ENCODE data around the gene OLFML1. TPM values are rescaled to one million over a fixed set of nuclear protein-coding genes. Genes with fewer than 3 reads are reported as not detected.

Gene OLFML1
- polyA plus RNA-seq, 4 donors: 0.81 to 7.7 (median 2.5) TPM; not detected in 1

- Histone ChIP-seq H3K4me3 (ENCODE audit: low read depth in 1 of 3, low read length in 3 of 3) (no peak overlapping the region), H3K4me1 (ENCODE audit: control insufficient read depth in 3 of 3, insufficient read depth in 2 of 3, low read depth in 1 of 3, low read length in 2 of 3) (no peaks in the 10 kb centered on the region), H3K27me3 (ENCODE audit: control insufficient read depth in 3 of 3, insufficient read depth in 3 of 3, low read length in 3 of 3) (no peaks in the 10 kb centered on the region), H3K9me3 (ENCODE audit: control insufficient read depth in 2 of 2, insufficient read depth in 1 of 2, low read depth in 1 of 2, low read length in 1 of 2) (no peaks in the 10 kb centered on the region), H3K27ac (ENCODE audit: low read depth in 1 of 3, low read length in 2 of 3) (no peak overlapping the region), H3K36me3 (ENCODE audit: control insufficient read depth in 3 of 3, insufficient read depth in 2 of 3, low read depth in 1 of 3, low read length in 3 of 3) (no peaks in the 10 kb centered on the region)
- DNase-seq (no peak), FAIRE-seq (no peak)
- WGBS, 3 donors: 81 to 94% (median 92%) methylated on average over 5 of the region's 5 CpGs
These were observed 39.7 kb upstream of the OLFML1 start for GRCh38 chr11:7445564-7445963.

GRCh38 chr11:7448201-7448600 lies 37.1 kb upstream of the OLFML1 start:
- WGBS, 3 donors: 91 to 96% (median 93%) methylated on average over 12 of the region's 12 CpGs
- Histone ChIP-seq H3K27me3 (ENCODE audit: control insufficient read depth in 3 of 3, insufficient read depth in 3 of 3, low read length in 3 of 3) (no peaks in the 10 kb centered on the region), H3K4me1 (ENCODE audit: control insufficient read depth in 3 of 3, insufficient read depth in 2 of 3, low read depth in 1 of 3, low read length in 2 of 3) (no peaks in the 10 kb centered on the region), H3K4me3 (ENCODE audit: low read depth in 1 of 3, low read length in 3 of 3) (no peak overlapping the region), H3K9me3 (ENCODE audit: control insufficient read depth in 2 of 2, insufficient read depth in 1 of 2, low read depth in 1 of 2, low read length in 1 of 2) (no peaks in the 10 kb centered on the region), H3K27ac (ENCODE audit: low read depth in 1 of 3, low read length in 2 of 3) (no peak overlapping the region), H3K36me3 (ENCODE audit: control insufficient read depth in 3 of 3, insufficient read depth in 2 of 3, low read depth in 1 of 3, low read length in 3 of 3) (no peaks in the 10 kb centered on the region)
- DNase-seq (no peak), FAIRE-seq (no peak)

GRCh38 chr11:7449211-7449840 lies 36.0 kb upstream of the OLFML1 start:
- WGBS, 3 donors: 78 to 90% (median 85%) methylated on average over 3 of the region's 3 CpGs
- H3K9me3 ChIP-seq (ENCODE audit: control insufficient read depth in 2 of 2, insufficient read depth in 1 of 2, low read depth in 1 of 2, low read length in 1 of 2): no peaks in the 10 kb centered on the region
- FAIRE-seq (no peak), DNase-seq (peak; percentile 40 to 54)
- H3K27ac ChIP-seq (ENCODE audit: low read depth in 1 of 3, low read length in 2 of 3): no peak overlapping the region
- no peak overlapping the region for H3K4me3 ChIP-seq (ENCODE audit: low read depth in 1 of 3, low read length in 3 of 3)
- no peaks in the 10 kb centered on the region for H3K36me3 ChIP-seq (ENCODE audit: control insufficient read depth in 3 of 3, insufficient read depth in 2 of 3, low read depth in 1 of 3, low read length in 3 of 3)
- no peaks in the 10 kb centered on the region for H3K27me3 ChIP-seq (ENCODE audit: control insufficient read depth in 3 of 3, insufficient read depth in 3 of 3, low read length in 3 of 3)
- no peaks in the 10 kb centered on the region for H3K4me1 ChIP-seq (ENCODE audit: control insufficient read depth in 3 of 3, insufficient read depth in 2 of 3, low read depth in 1 of 3, low read length in 2 of 3)

- Histone ChIP-seq H3K36me3 (ENCODE audit: control insufficient read depth in 3 of 3, insufficient read depth in 2 of 3, low read depth in 1 of 3, low read length in 3 of 3) (no peaks in the 10 kb centered on the region), H3K9me3 (ENCODE audit: control insufficient read depth in 2 of 2, insufficient read depth in 1 of 2, low read depth in 1 of 2, low read length in 1 of 2) (no peaks in the 10 kb centered on the region), H3K27me3 (ENCODE audit: control insufficient read depth in 3 of 3, insufficient read depth in 3 of 3, low read length in 3 of 3) (no peaks in the 10 kb centered on the region), H3K27ac (ENCODE audit: low read depth in 1 of 3, low read length in 2 of 3) (no peak overlapping the region), H3K4me1 (ENCODE audit: control insufficient read depth in 3 of 3, insufficient read depth in 2 of 3, low read depth in 1 of 3, low read length in 2 of 3) (no peaks in the 10 kb centered on the region), H3K4me3 (ENCODE audit: low read depth in 1 of 3, low read length in 3 of 3) (no peak overlapping the region)
- DNase-seq: no peak
- no peak for FAIRE-seq
- 73 to 82% (median 81%) methylated on average over 4 of the region's 4 CpGs for WGBS, 3 donors
These were observed 35.5 kb upstream of the OLFML1 start for GRCh38 chr11:7449841-7450214.

GRCh38 chr11:7450836-7451235 lies 34.5 kb upstream of the OLFML1 start:
- WGBS, 3 donors: 83 to 91% (median 85%) methylated on average over 3 of the region's 3 CpGs
- no peak for DNase-seq
- H3K4me3 ChIP-seq (ENCODE audit: low read depth in 1 of 3, low read length in 3 of 3): no peak overlapping the region
- no peaks in the 10 kb centered on the region for H3K9me3 ChIP-seq (ENCODE audit: control insufficient read depth in 2 of 2, insufficient read depth in 1 of 2, low read depth in 1 of 2, low read length in 1 of 2)
- no peak for FAIRE-seq
- H3K27ac ChIP-seq (ENCODE audit: low read depth in 1 of 3, low read length in 2 of 3): no peak overlapping the region
- H3K27me3 ChIP-seq (ENCODE audit: control insufficient read depth in 3 of 3, insufficient read depth in 3 of 3, low read length in 3 of 3): no peaks in the 10 kb centered on the region
- no peaks in the 10 kb centered on the region for H3K4me1 ChIP-seq (ENCODE audit: control insufficient read depth in 3 of 3, insufficient read depth in 2 of 3, low read depth in 1 of 3, low read length in 2 of 3)
- H3K36me3 ChIP-seq (ENCODE audit: control insufficient read depth in 3 of 3, insufficient read depth in 2 of 3, low read depth in 1 of 3, low read length in 3 of 3): no peaks in the 10 kb centered on the region

- DNase-seq: no peak
- no peaks in the 10 kb centered on the region for H3K27me3 ChIP-seq (ENCODE audit: control insufficient read depth in 3 of 3, insufficient read depth in 3 of 3, low read length in 3 of 3)
- H3K4me1 ChIP-seq (ENCODE audit: control insufficient read depth in 3 of 3, insufficient read depth in 2 of 3, low read depth in 1 of 3, low read length in 2 of 3): no peaks in the 10 kb centered on the region
- WGBS, 3 donors: 75 to 86% (median 78%) methylated on average over 3 of the region's 3 CpGs
- FAIRE-seq: no peak
- no peak overlapping the region for H3K27ac ChIP-seq (ENCODE audit: low read depth in 1 of 3, low read length in 2 of 3)
- H3K4me3 ChIP-seq (ENCODE audit: low read depth in 1 of 3, low read length in 3 of 3): no peak overlapping the region
- no peaks in the 10 kb centered on the region for H3K9me3 ChIP-seq (ENCODE audit: control insufficient read depth in 2 of 2, insufficient read depth in 1 of 2, low read depth in 1 of 2, low read length in 1 of 2)
- H3K36me3 ChIP-seq (ENCODE audit: control insufficient read depth in 3 of 3, insufficient read depth in 2 of 3, low read depth in 1 of 3, low read length in 3 of 3): no peaks in the 10 kb centered on the region
These were observed 33.8 kb upstream of the OLFML1 start for GRCh38 chr11:7451520-7451919.

GRCh38 chr11:7451952-7452494 lies 33.3 kb upstream of the OLFML1 start:
- Histone ChIP-seq H3K27ac (ENCODE audit: low read depth in 1 of 3, low read length in 2 of 3) (no peak overlapping the region), H3K27me3 (ENCODE audit: control insufficient read depth in 3 of 3, insufficient read depth in 3 of 3, low read length in 3 of 3) (no peaks in the 10 kb centered on the region), H3K9me3 (ENCODE audit: control insufficient read depth in 2 of 2, insufficient read depth in 1 of 2, low read depth in 1 of 2, low read length in 1 of 2) (no peaks in the 10 kb centered on the region), H3K4me1 (ENCODE audit: control insufficient read depth in 3 of 3, insufficient read depth in 2 of 3, low read depth in 1 of 3, low read length in 2 of 3) (no peaks in the 10 kb centered on the region), H3K36me3 (ENCODE audit: control insufficient read depth in 3 of 3, insufficient read depth in 2 of 3, low read depth in 1 of 3, low read length in 3 of 3) (no peaks in the 10 kb centered on the region), H3K4me3 (ENCODE audit: low read depth in 1 of 3, low read length in 3 of 3) (no peak overlapping the region)
- no peak for FAIRE-seq
- no peak for DNase-seq
- 74 to 94% (median 85%) methylated on average over 1 of the region's 1 CpG for WGBS, 3 donors

- Histone ChIP-seq H3K36me3 (ENCODE audit: control insufficient read depth in 3 of 3, insufficient read depth in 2 of 3, low read depth in 1 of 3, low read length in 3 of 3) (no peaks in the 10 kb centered on the region), H3K27me3 (ENCODE audit: control insufficient read depth in 3 of 3, insufficient read depth in 3 of 3, low read length in 3 of 3) (no peaks in the 10 kb centered on the region), H3K4me1 (ENCODE audit: control insufficient read depth in 3 of 3, insufficient read depth in 2 of 3, low read depth in 1 of 3, low read length in 2 of 3) (no peaks in the 10 kb centered on the region), H3K9me3 (ENCODE audit: control insufficient read depth in 2 of 2, insufficient read depth in 1 of 2, low read depth in 1 of 2, low read length in 1 of 2) (no peaks in the 10 kb centered on the region), H3K27ac (ENCODE audit: low read depth in 1 of 3, low read length in 2 of 3) (no peak overlapping the region), H3K4me3 (ENCODE audit: low read depth in 1 of 3, low read length in 3 of 3) (no peak overlapping the region)
- WGBS, 3 donors: 50 to 65% (median 61%) methylated on average over 2 of the region's 2 CpGs
- DNase-seq: no peak
- FAIRE-seq: no peak
These were observed 30.5 kb upstream of the OLFML1 start for GRCh38 chr11:7454854-7455253.

GRCh38 chr11:7457211-7457610 lies 28.1 kb upstream of the OLFML1 start:
- WGBS, 3 donors: 68 to 76% (median 71%) methylated on average over 1 of the region's 1 CpG

More at GRCh38 chr11:7457211-7457610, 28.1 kb upstream of the OLFML1 start:
- no peaks in the 10 kb centered on the region for H3K4me1 ChIP-seq (ENCODE audit: control insufficient read depth in 3 of 3, insufficient read depth in 2 of 3, low read depth in 1 of 3, low read length in 2 of 3)
- H3K36me3 ChIP-seq (ENCODE audit: control insufficient read depth in 3 of 3, insufficient read depth in 2 of 3, low read depth in 1 of 3, low read length in 3 of 3): no peaks in the 10 kb centered on the region
- H3K27ac ChIP-seq (ENCODE audit: low read depth in 1 of 3, low read length in 2 of 3): no peak overlapping the region
- FAIRE-seq (no peak), DNase-seq (no peak)
- no peak overlapping the region for H3K4me3 ChIP-seq (ENCODE audit: low read depth in 1 of 3, low read length in 3 of 3)
- no peaks in the 10 kb centered on the region for H3K27me3 ChIP-seq (ENCODE audit: control insufficient read depth in 3 of 3, insufficient read depth in 3 of 3, low read length in 3 of 3)
- no peaks in the 10 kb centered on the region for H3K9me3 ChIP-seq (ENCODE audit: control insufficient read depth in 2 of 2, insufficient read depth in 1 of 2, low read depth in 1 of 2, low read length in 1 of 2)
